OCI-LY7 (cell line): Measurements from ENCODE around the gene PPP1R7.

Experiments
- CTCF ChIP-seq: fragments of 200-600 bp; sonication (generic); conservative IDR thresholded peaks from 2 replicates; pipeline ENCODE4 v1.5.1; 2014; ENCODE audit warnings: mild to moderate bottlenecking, antibody characterized with exemption, low read length, moderate library complexity, mixed read lengths
- EZH2phosphoT487 ChIP-seq: fragments of 200-600 bp; sonication (generic); IDR thresholded peaks from 2 replicates; pipeline ENCODE4 v1.6.1; 2018; ENCODE audit warnings: low read depth, borderline replicate concordance, mild to moderate bottlenecking, mixed run types, antibody characterized with exemption, low read length, moderate library complexity, mixed read lengths

GRCh38 chr2:241149925-241150659, at the start of gene PPP1R7:
- TF ChIP-seq EZH2phosphoT487 = no peak
- TF ChIP-seq CTCF = no peak
